Astrocyte (in vitro differentiated cells and primary cell): Measurements from ENCODE around the gene AMDHD2. TPM values are rescaled to one million over a fixed set of nuclear protein-coding genes. Genes with fewer than 3 reads are reported as not detected.

Source experiments
- DNase-seq: peaks from one replicate; pipeline ENCODE4 v3.0.0-alpha.2; 2010; ENCODE audit warnings: low read depth
- FAIRE-seq: peaks from 2 replicates; lab custom pipeline; 2011; peaks lifted over from hg19 to GRCh38; lab: Jason Lieb, UNC
- H2AFZ ChIP-seq: 2 replicates; pipeline ENCODE4 v1.6.0; 2012; ENCODE audit warnings: low read depth, low read length, inconsistent platforms
- H3K27ac ChIP-seq: 2 replicates; pipeline ENCODE4 v1.5.1; 2011; ENCODE audit warnings: low read depth, low read length, inconsistent platforms
- H3K27me3 ChIP-seq: 2 replicates; pipeline ENCODE4 v1.6.0; 2011; ENCODE audit warnings: low read length, inconsistent platforms; ENCODE audit not compliant: insufficient read depth
- H3K36me3 ChIP-seq: 2 replicates; pipeline ENCODE4 v1.5.1; 2011; ENCODE audit warnings: low read length, inconsistent platforms; ENCODE audit not compliant: insufficient read depth
- H3K4me1 ChIP-seq: 2 replicates; pipeline ENCODE4 v1.5.1; 2011; ENCODE audit warnings: low read length, inconsistent platforms; ENCODE audit not compliant: insufficient read depth
- H3K4me2 ChIP-seq: 2 replicates; pipeline ENCODE4 v1.6.0; 2012; ENCODE audit warnings: low read length, inconsistent platforms
- H3K4me3 ChIP-seq: 2 replicates; pipeline ENCODE4 v1.5.1; 2011; ENCODE audit warnings: low read depth, mild to moderate bottlenecking, low read length, inconsistent platforms; ENCODE audit not compliant: insufficient read depth
- H3K79me2 ChIP-seq: 2 replicates; pipeline ENCODE4 v1.6.0; 2012; ENCODE audit warnings: mild to moderate bottlenecking, low read length, inconsistent platforms; ENCODE audit not compliant: insufficient read depth
- H3K9ac ChIP-seq: 2 replicates; pipeline ENCODE4 v1.6.0; 2012; ENCODE audit warnings: mild to moderate bottlenecking, low read length, inconsistent platforms
- H3K9me3 ChIP-seq: 2 replicates; pipeline ENCODE4 v1.5.1; 2012; ENCODE audit warnings: low read depth, mild to moderate bottlenecking, low read length, inconsistent platforms; ENCODE audit not compliant: insufficient read depth
- H4K20me1 ChIP-seq: 2 replicates; pipeline ENCODE4 v1.6.0; 2012; ENCODE audit warnings: low read length, inconsistent platforms; ENCODE audit not compliant: insufficient read depth
- H3K27ac Mint-ChIP-seq: one replicate; pipeline ENCODE4 v1.8.0; 2021; ENCODE audit warnings: mild to moderate bottlenecking, mixed read lengths; ENCODE audit not compliant: unreplicated experiment
- H3K27me3 Mint-ChIP-seq: one replicate; pipeline ENCODE4 v1.8.0; 2021; ENCODE audit warnings: low read depth, mixed read lengths; ENCODE audit not compliant: unreplicated experiment
- H3K36me3 Mint-ChIP-seq: one replicate; pipeline ENCODE4 v1.8.0; 2021; ENCODE audit warnings: low read depth, mixed read lengths; ENCODE audit not compliant: unreplicated experiment
- H3K4me1 Mint-ChIP-seq: one replicate; pipeline ENCODE4 v1.8.0; 2021; ENCODE audit warnings: low read depth, mixed read lengths; ENCODE audit not compliant: unreplicated experiment
- H3K4me3 Mint-ChIP-seq: one replicate; pipeline ENCODE4 v1.8.0; 2021; ENCODE audit warnings: mild to moderate bottlenecking, moderate library complexity, mixed read lengths; ENCODE audit not compliant: unreplicated experiment
- H3K9me3 Mint-ChIP-seq: one replicate; pipeline ENCODE4 v1.8.0; 2021; ENCODE audit warnings: mild to moderate bottlenecking, mixed read lengths; ENCODE audit not compliant: unreplicated experiment
- CTCF ChIP-seq: IDR thresholded peaks from 2 replicates; pipeline ENCODE4 v1.5.1; 2011; ENCODE audit warnings: low read depth, mild to moderate bottlenecking, inconsistent platforms, low read length, moderate library complexity; ENCODE audit not compliant: insufficient read depth
- EZH2 ChIP-seq: IDR thresholded peaks from 2 replicates; pipeline ENCODE4 v1.6.1; 2012; ENCODE audit warnings: mild to moderate bottlenecking, low read length, inconsistent platforms; ENCODE audit not compliant: insufficient read depth
- total RNA-seq: library from RNA; stranded (reverse); gene quantifications from 2 replicates; pipeline ENCODE4 v1.2.1, GENCODE V29; 2021

AMDHD2 gene
- total RNA-seq, 1 donor from 2014 or later = 32.3 TPM

- no peak for TF ChIP-seq EZH2
- no peak for TF ChIP-seq CTCF
- H3K27me3 ChIP-seq = no peaks in the 10 kb centered on the region
- no peak for DNase-seq
- no peaks in the 10 kb centered on the region for H3K36me3 Mint-ChIP-seq
- H3K4me3 Mint-ChIP-seq = no peak overlapping the region
- FAIRE-seq = no peak
- H3K79me2 ChIP-seq = peaks cover 9% of the 10 kb centered on the region
- H3K9me3 ChIP-seq = no peaks in the 10 kb centered on the region
- H3K27me3 Mint-ChIP-seq = peaks cover 16% of the 10 kb centered on the region
- peaks cover 30% of the 10 kb centered on the region for H3K4me1 ChIP-seq
- H3K27ac ChIP-seq = no peak overlapping the region
- peaks cover 31% of the 10 kb centered on the region for H4K20me1 ChIP-seq
- no peaks in the 10 kb centered on the region for H3K36me3 ChIP-seq
- no peak overlapping the region for H3K4me3 ChIP-seq
- peaks cover 3% of the 10 kb centered on the region for H3K4me1 Mint-ChIP-seq
- peak overlapping the region; percentile 63 for H3K4me2 ChIP-seq
- peak overlapping the region; percentile 41 for H2AFZ ChIP-seq
- H3K9me3 Mint-ChIP-seq = no peaks in the 10 kb centered on the region
- H3K9ac ChIP-seq = no peak overlapping the region
- no peak overlapping the region for H3K27ac Mint-ChIP-seq
Measured at GRCh38 chr16:2471653-2472487, 48.3 kb upstream of the AMDHD2 start.

GRCh38 chr16:2472488-2472864, 47.7 kb upstream of the AMDHD2 start:
- Histone ChIP-seq H4K20me1 (peaks cover 37% of the 10 kb centered on the region), H3K27ac (no peak overlapping the region), H2AFZ (no peak overlapping the region), H3K9ac (no peak overlapping the region), H3K36me3 (no peaks in the 10 kb centered on the region), H3K4me1 (peaks cover 26% of the 10 kb centered on the region), H3K4me3 (no peak overlapping the region), H3K4me2 (no peak overlapping the region), H3K9me3 (no peaks in the 10 kb centered on the region), H3K27me3 (no peaks in the 10 kb centered on the region), H3K79me2 (peaks cover 11% of the 10 kb centered on the region)
- TF ChIP-seq CTCF (no peak), EZH2 (no peak)
- Mint-ChIP-seq H3K9me3 (no peaks in the 10 kb centered on the region), H3K27ac (no peak overlapping the region), H3K36me3 (no peaks in the 10 kb centered on the region), H3K4me3 (peak overlapping the region; percentile 77), H3K27me3 (peaks cover 17% of the 10 kb centered on the region), H3K4me1 (peaks cover 3% of the 10 kb centered on the region)
- no peak for DNase-seq
- FAIRE-seq = no peak

GRCh38 chr16:2472885-2473445, 47.2 kb upstream of the AMDHD2 start:
- Histone ChIP-seq H3K9ac (no peak overlapping the region), H2AFZ (no peak overlapping the region), H3K4me1 (peaks cover 22% of the 10 kb centered on the region), H3K4me3 (no peak overlapping the region), H3K9me3 (no peaks in the 10 kb centered on the region), H3K36me3 (no peaks in the 10 kb centered on the region), H4K20me1 (peaks cover 42% of the 10 kb centered on the region), H3K27ac (no peak overlapping the region), H3K4me2 (peak overlapping the region; percentile 92), H3K27me3 (no peaks in the 10 kb centered on the region), H3K79me2 (peaks cover 16% of the 10 kb centered on the region)
- Mint-ChIP-seq H3K36me3 (peaks cover 2% of the 10 kb centered on the region), H3K4me1 (peaks cover 6% of the 10 kb centered on the region), H3K4me3 (peak overlapping the region; percentile 81), H3K27me3 (peaks cover 21% of the 10 kb centered on the region), H3K27ac (peak overlapping the region; percentile 26), H3K9me3 (no peaks in the 10 kb centered on the region)
- no peak for DNase-seq
- FAIRE-seq = no peak
- no peak for TF ChIP-seq EZH2
- TF ChIP-seq CTCF = no peak
